Inferior parietal cortex (tissue), 1 donor: ENCODE data around the gene KIZ.
A peak's percentile ranks its signal among the peaks of the same experiment; 100 is the strongest.

Source experiments
- DNase-seq: peaks from one replicate; pipeline ENCODE4 v3.0.0-alpha.2; 2016; ENCODE audit errors: extremely low spot score

KIZ gene

DNA sequence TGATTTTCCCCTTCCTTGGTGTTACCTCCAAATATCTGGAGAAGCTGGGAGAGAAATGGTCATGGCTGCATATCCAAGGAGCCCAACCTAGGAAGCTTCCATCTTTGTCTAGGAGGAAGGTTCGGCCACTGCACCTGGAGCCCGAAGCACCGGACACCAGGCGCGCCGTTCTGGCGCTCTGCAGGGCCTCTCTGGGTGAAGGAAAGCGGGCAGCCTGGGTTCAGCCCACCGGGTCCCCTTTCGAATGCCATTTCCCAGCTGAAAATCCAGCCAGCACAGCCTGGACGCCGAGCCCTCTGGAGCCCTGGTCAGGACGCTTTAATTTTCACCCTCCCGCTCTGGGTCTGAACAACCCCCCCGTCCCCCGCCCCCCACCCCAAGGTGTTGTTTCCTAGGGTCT lies 21.0 kb upstream of the KIZ start:
- DNase-seq: no peak

DNA sequence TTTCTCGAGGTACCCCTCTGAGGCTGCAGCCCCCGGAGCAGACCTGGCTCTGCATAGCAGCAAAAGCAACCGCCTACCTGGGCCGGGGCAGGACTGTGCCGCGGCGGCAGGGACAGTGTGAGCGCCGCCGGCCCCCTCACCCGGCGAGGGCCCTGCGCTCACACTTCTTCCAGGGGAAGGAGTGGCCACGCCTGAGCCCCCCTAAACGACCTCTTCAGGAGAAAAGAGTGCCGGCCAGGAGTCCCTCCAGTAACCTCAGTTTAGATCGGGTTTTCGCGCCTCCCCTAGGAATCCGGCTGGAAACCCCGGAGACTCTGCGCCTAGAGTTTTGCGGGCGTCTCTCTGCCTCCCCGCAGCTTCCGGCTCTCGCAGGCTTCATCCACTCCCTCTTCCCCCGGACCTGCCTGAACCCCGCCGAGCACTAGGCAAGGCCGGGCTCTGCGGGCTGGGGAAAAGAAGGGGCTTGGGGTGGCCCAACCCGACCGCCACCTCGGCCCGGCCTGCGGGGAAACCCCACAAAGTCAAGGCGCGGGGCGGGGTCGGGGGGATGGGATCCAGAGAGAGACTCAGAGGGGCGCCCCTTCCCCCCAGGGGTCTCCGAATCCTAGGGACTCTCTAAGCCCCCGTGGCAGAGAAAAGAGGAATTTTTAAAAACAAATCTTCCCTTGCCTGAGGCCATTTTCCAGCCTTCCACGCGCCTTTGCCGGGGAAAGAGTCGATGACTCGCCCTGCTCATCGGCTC lies 20.3 kb upstream of the KIZ start:
- no peak for DNase-seq

DNA sequence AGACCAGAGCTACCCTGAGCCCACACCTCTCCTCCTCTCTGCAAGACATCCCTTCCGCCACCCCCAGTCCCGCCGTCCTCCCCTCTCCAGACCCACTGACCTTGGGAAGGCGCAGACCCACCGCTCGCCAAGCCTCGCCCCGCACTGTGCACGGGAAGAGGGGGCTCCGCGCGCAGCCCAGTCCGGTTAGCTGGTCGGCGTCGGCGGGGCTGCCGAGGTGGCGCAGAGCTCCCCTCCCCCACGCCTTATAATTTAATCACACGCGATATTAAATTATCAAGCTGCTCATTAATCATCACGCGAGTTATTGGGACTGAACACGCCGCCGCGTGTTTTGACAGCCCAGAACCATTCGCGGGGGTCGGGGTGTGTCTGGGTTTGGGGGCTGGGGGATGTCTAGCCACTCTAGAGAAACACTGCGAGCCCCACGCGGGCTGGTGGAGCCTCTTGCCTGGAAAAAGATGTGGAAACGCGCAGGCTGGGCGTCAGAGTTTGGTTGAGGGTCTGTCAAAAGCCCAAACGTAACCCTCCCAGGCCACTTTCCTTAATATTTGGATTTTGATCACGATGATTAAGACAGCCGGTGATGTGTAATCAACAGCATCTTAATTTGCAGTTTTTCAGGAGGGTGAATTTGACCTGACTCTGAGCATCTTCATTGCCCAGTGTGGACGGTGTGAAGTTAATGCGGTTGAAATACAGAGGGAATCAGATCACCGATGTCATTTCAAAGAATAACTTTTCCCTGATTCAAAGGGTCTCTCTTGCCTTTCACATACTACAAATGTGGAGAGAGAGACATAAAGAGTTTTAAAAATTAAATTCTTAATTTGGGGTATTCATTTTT lies 19.5 kb upstream of the KIZ start, which contains the start of gene LINC00237:
Gene LINC00237, minus strand, starts transcription at position 188 of the 847 bp plus-strand sequence.
- DNase-seq: no peak

DNA sequence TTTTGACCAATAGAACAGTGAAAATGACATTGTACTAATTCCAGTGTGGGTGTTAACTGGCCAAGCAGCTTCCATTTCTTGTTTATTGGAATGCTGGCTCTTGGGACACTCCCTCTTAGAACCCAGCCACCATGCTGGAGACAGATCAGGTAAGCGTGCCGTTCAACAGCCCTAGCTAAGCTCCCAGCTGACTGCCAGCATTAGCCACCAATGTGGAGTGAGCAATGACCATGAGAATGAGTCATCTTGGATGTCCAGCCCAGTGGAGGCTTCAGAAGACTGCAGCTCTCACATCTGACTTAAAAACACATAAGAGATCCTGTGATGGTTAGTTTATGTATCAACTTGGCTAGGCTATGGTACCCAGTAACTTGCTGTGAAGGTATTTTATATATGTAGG lies 16.7 kb upstream of the KIZ start:
- DNase-seq: no peak

DNA sequence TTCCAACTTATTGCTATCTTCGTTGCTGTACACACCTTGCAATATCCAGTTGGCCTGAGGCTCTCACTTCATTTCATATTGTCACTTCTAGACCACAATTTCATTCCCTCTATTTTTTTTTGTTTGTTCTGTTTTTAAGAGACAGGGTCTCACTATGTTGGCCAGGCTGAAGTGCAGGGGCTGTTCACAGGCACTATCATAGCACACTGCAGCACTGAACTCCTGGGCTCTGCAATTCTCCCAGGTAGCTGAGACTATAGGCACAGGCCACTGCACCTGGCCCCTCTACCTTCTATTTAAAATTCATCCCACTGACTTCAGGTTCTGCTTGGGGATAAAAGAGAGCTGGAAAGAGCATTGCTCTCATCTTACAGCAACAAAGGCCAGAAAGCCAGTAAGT lies 15.1 kb upstream of the KIZ start:
- no peak for DNase-seq

DNA sequence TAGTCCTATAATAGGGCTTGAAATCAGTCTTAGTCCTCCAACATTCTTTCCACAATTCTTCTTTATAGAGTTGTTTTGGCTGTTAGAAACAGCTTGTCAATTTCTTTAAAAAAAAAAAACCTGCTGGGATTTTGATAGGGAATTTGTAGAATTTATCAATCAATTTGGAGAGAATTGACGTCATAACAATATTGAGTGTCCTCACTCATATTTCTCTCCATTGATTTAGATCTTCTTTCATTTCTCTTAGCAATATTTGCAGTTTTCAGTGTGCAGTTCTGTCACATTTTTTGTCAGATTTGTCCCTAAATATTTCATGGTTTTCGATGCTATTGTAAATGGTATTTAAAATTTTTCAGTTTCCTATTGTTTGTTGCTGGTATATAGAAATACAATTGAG lies 14.5 kb upstream of the KIZ start:
- DNase-seq: no peak

DNA sequence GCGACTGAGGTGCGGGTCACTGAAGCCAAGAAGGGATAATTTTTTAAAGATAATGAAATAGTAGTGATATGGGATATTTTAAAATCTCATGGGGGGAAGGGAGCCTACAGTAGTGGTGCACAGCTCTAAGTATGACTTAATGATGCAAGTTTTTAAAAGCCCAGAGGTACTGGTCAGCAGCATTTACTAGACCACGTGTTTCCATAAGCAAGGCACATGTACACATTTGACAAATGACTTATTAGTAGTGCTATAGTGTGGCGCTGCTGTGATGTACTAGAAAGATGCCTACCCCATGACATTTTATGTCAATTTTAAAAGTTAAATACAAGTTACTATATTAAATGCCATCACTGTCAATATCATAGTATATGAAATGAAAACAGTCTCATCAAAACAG lies 12.2 kb upstream of the KIZ start:
- DNase-seq: no peak

DNA sequence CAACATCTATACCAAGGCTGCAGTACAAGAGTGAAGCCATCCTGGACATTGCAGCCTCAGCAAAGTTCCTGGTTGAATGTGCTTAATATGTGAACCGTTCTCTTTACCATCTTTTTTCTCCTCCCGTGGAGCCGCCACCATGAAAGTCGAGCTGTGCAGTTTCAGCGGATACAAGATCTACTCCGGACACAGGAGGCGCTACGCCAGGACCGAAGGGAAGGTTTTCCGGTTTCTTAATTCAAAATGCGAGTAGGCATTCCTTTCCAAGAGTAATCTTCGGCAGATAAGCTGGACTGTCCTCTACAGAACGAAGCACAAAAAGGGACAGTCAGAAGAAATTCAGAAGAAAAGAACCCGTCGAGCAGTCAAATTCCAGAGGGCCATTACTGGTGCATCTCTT lies 11.3 kb upstream of the KIZ start:
- DNase-seq: no peak

DNA sequence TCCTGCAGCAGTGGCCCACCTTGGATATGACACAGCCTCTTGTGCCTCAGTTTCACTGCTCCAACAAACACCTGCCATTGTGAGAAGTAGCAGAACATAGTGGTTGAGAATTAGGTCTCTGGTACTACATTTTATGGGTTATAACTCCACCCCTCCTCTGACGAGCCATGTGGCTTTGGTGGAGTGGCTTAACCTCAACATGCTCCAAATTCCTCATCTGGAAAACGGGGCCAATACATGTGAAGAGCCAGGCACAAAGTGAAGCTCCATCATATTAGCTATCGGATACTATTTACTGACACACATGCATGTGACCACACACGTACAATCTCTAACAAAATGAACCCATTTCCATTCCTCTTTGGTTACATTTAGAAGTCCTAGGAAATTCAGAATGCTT lies 8.4 kb upstream of the KIZ start:
- no peak for DNase-seq

DNA sequence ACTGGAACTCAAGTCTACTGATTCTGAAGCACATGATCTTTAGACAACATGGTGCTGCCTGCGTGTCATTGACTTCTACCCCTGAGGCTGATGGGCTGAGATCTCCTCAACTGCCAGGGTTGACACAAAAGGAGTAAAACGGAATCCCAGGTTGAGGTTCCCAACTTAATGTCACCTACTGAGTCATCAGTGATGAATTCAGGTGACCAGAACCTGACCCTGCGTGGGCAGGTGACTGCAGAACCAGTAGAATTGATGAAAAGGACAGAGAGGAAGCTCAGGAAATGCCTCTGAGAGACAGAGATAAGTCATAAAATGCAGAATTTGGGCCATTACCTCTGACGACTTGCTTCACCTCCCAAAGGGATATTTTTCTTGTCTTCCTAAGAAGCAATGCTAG lies 7.7 kb upstream of the KIZ start:
- DNase-seq: no peak

DNA sequence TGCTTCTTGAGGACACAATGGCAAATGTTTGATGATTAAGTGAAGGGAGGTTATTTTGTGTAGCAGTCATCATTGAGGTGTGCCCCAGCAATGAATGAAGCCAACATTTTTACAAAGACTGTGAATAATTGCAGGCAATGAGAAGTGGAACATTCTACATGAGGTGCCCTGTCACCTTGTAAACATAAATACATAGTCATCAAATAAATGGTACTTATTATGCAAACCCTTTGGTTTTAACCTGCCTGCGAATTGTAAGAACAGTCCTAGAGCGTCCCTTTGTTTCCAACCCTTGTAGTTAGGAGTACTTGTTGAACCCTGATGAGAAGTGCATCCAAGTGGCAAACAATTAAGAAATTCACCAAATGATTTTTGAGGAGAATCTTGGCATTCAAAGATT lies 7.1 kb upstream of the KIZ start:
- DNase-seq: no peak

DNA sequence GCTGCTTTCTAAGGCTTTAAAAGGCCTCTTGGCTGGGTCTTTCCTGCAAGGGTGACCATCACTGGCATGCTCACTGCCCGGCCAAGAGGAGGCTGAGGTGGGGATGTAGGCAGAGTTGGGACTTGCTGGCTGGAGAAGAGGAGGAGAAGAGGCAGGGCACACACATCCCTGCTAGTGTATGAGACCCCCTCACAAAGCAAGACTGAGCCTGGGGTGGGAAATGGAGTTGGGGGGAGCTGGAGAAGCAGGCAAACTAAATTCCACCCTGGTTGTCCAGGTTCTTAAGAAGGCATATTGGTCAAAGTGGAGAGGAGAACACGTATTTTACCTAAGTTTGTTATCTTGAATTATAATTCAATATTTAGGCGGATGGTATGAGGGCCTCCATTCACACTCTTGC lies 1.7 kb upstream of the KIZ start:
- DNase-seq: no peak

DNA sequence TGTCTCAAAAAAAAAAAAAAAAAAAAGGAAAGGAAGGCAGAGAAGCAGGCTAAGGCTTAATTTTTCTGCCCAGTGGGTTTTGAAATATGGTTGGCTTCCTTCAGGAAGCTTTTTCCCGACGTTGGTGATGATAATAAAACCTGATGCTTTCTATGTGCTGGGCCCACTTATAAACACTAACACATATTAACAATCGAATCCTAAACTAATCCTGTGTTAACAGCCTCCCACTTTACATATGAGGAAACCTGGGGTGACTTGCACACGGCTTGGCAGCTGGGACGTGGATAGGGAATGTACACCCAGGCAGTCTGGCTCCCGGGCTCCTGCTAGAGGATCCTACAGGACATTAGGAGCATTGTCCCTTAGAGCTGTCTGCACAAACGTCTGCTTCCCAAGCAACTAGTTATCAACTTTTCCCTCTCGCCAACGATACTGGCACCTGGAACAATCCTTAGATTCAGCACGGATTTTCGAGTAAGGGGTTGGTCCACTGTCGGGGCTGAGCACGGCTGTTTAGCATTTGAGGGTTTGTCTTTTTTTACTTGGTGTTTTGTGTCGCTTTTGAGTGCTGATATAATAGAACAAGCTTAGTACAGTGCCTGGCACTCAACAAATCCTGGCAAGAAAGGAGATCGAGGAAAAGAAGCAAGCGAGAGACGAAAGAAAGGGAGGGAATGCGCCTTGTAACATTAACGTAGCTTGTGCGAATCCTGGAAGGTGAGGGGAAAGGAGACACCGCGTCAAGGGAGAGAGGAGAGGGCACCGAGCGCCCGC lies 622 bp upstream of the KIZ start:
- no peak for DNase-seq

DNA sequence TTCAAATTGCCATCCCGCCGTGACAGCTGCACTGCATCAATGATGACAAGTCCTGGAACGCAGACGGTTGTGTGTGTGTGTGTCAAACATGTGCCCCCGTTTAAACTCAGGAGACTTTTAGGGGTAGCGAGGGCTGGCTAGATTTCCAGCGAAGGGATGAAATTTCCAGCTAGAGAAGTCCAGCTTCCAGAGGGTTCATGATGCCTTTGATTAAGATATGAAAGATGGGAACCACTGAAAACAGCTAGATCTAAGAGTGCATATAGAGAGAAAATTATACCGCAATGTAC lies 644 bp downstream of the KIZ start:
- peak; percentile 41 for DNase-seq

DNA sequence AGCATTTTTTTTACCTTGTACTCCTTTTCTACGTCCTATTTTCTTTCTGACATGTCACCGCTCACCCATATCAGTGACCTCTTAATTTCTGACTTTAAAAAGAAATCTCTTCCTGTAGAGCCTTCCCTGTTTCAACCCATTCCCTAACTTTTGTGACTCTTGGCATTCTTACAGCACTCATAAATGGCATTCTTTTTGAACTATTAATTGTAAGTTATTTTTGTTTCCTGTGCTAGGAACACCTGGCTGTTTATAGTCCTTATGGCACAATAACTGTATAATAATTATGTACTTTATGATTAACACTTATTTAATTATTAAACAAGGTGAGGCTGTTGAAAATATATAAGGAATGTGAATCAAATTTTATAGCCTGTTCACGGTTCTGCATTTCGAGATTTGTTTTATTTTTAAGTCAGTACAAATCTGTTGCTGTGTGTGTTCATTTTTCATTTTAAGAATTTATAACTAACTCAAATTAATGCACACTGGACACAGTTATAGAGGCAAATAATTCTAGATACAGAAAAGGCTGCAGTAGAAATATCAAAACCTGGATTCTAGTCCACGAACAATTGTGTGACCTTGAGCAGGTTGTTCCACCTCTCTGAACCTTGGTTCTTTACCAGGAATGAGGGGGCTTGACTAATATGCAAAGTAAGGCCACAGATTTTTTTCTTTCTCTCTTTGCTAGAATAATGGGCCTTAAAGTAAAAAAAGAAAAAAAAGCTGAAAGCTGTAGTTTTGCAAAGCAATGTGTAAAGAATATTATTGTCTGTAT lies 1.5 kb downstream of the KIZ start:
- no peak for DNase-seq

DNA sequence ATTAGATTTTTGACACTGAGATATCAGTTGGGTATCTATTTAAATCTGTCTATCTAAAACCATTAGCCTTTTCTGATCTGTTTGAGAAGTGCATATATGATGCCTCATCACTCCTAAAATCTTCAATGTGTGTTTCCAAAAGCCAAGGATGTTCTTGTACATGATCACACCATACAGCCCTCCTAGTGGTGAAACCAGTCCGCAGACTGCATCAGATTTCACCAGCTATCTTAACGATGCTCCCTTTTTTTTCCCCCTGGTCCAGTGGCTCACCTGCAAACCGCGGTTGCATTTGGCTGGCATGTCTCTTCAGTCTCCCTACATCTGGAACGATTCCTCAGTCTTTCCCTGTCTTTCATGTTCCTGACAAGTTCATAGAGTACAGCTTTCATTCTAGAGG lies 4.0 kb downstream of the KIZ start:
- DNase-seq: no peak

DNA sequence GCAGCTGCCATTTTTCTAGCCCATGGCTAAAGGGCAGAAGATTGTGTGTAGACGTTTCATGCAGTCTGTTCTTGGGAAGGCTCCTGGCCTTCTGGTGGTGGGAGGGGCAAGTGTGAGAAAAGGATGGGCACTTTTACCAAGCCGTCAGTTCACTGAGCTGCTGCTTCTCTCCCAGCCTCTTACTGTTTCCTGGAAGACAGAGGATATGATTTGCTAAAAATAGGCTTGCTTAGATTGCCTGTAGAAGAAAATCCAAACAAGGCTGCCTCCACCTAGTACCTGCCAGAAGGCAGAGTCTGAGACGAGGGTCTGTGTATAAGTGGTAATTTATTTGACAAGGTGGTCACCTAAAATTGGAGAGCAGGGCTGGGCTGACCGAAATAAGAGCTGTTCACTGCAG lies 7.5 kb downstream of the KIZ start:
- no peak for DNase-seq

DNA sequence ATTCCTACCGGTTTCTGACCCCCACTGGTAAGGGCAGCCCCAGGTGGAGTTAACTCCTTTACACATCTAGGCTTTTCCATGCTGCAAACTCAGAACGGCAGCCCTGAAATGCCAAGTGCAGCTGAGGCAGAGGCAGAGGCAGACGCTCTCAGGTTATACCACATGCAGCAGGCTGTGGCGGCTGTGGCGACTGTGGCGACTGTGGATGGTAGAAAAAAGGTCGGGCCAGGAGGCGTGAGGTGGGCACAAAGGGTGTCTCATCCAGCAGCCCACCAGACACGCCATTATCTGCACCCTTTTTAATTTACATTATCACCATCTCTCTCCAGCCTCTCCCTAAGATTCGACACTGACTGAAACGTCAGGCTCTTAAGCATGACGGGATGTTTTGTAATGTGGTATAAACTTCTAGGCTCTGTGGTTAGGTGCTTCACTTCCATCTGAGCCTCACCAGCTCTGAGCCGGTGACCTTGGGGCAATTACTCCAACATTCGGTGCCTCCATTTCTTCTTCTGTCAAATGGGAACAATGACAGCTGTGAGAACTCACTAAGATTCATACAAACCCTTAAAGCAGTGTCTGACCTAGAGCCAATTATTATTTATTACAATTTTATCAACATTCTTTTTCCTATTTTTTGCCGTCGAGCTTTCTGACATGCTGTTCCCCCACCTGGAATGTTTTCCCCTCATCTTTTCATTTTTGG lies 8.2 kb downstream of the KIZ start:
- DNase-seq: no peak

DNA sequence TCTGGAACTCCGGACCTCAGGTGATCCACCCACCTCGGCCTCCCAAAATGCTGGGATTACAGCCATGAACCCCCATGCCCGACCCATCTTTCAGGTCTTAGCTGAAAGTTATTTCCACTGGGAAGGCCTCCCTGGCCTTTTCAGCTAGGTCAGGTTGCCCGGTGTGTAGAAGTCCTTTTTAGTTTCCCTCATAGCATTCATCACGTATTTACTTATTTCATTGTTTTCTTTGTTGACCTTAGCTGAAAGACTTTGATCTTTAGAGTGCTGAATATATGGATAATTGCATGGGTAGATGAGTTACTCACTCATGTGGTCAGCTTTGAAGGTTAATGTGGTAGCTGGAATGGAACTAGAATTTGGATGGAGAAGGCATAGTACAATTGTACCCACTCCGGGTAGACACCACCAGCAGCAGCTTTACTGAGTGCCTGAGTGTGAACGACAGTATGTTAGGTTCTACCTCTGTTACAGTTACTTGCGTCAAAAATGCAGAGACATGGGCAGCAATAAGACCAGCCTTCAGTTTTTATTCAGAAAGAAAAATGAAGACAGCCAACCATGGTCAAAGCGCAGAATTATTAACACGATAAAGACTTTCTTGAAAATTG lies 9.1 kb downstream of the KIZ start:
- DNase-seq: no peak

DNA sequence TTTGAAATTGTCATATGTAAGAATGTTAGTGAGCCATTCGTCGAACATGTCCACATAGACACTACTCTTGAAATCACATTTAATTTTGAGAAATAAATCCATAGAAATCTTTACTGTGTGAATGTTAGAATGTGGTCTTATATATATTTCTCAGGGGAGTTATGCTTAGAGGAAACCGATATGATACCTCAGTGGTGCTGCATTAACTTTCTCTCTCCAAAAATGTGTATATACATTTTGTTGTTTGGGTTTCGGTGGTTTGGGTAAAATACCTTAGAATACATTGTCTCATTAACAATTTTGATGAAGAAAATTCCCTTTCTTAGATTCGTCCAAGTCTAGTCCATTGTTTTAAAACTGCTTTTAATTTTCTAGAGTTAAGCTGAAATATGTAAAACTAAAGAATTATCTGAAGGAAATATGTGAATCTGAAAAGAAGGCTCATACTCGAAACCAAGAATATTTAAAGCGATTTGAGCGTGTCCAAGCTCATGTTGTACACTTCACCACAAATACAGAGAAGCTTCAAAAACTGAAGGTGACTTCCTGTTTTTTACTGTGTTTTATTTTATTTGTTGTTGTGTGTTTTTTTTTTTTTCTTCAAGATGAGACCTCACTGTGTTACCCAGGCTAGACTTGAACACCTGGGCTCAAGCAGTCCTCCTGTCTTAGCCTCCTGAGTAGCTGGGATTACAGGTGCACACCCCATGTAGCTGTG lies 10.3 kb downstream of the KIZ start:
- DNase-seq: no peak
